Measurements from ENCODE around the gene TUFM.

TUFM gene

GRCh38 chr16:28846933-28847273 lies 755 bp upstream of the TUFM start:
- DNase-seq (ENCODE audit: low read depth, low spot score), result no peak

GRCh38 chr16:28845761-28846079 lies 428 bp downstream of the TUFM start:
- no peak for DNase-seq (ENCODE audit: low read depth, low spot score)
- no peak for TF ChIP-seq CTCF (IDR thresholded peaks at IDR 0.05; ENCODE audit: low read depth, low read length)
- in situ Hi-C loops (cut with HindIII; ENCODE audit: low sequenced_read_pairs), result no loop called here
- H3K4me3 ChIP-seq (ENCODE audit: low read depth, low read length), result peak overlapping the region; percentile 98

More at GRCh38 chr16:28846933-28847273, 755 bp upstream of the TUFM start:
- TF ChIP-seq CTCF (IDR thresholded peaks at IDR 0.05; ENCODE audit: low read depth, low read length), result no peak
- H3K4me3 ChIP-seq (ENCODE audit: low read depth, low read length), result peak overlapping the region; percentile 98
- in situ Hi-C loops (cut with HindIII; ENCODE audit: low sequenced_read_pairs), result no loop called here

GRCh38 chr16:28845293-28845692 lies 855 bp downstream of the TUFM start:
- no peak for TF ChIP-seq CTCF (IDR thresholded peaks at IDR 0.05; ENCODE audit: low read depth, low read length)
- in situ Hi-C loops (cut with HindIII; ENCODE audit: low sequenced_read_pairs), result no loop called here
- peak overlapping the region; percentile 98 for H3K4me3 ChIP-seq (ENCODE audit: low read depth, low read length)
- DNase-seq (ENCODE audit: low read depth, low spot score), result peak; percentile 18

GRCh38 chr16:28844226-28844885 lies 1.8 kb downstream of the TUFM start:
- H3K4me3 ChIP-seq (ENCODE audit: low read depth, low read length), result no peak overlapping the region
- no peak for DNase-seq (ENCODE audit: low read depth, low spot score)
- in situ Hi-C loops (cut with HindIII; ENCODE audit: low sequenced_read_pairs), result no loop called here
- no peak for TF ChIP-seq CTCF (IDR thresholded peaks at IDR 0.05; ENCODE audit: low read depth, low read length)

GRCh38 chr16:28843766-28844165 lies 2.4 kb downstream of the TUFM start:
- no peak for DNase-seq (ENCODE audit: low read depth, low spot score)
- in situ Hi-C loops (cut with HindIII; ENCODE audit: low sequenced_read_pairs), result no loop called here
- H3K4me3 ChIP-seq (ENCODE audit: low read depth, low read length), result no peak overlapping the region
- TF ChIP-seq CTCF (IDR thresholded peaks at IDR 0.05; ENCODE audit: low read depth, low read length), result no peak

- TF ChIP-seq CTCF (IDR thresholded peaks at IDR 0.05; ENCODE audit: low read depth, low read length), result no peak
- H3K4me3 ChIP-seq (ENCODE audit: low read depth, low read length), result no peak overlapping the region
- DNase-seq (ENCODE audit: low read depth, low spot score), result no peak
- in situ Hi-C loops (cut with HindIII; ENCODE audit: low sequenced_read_pairs), result no loop called here
Measured at GRCh38 chr16:28842696-28843095, 3.5 kb downstream of the TUFM start.

GRCh38 chr16:28839899-28840298 lies 6.2 kb downstream of the TUFM start:
- in situ Hi-C loops (cut with HindIII; ENCODE audit: low sequenced_read_pairs), result no loop called here
- no peak for DNase-seq (ENCODE audit: low read depth, low spot score)
- no peak overlapping the region for H3K4me3 ChIP-seq (ENCODE audit: low read depth, low read length)
- no peak for TF ChIP-seq CTCF (IDR thresholded peaks at IDR 0.05; ENCODE audit: low read depth, low read length)

Measured in astrocyte of the spinal cord (primary cell).